GM12878 (cell line): ENCODE measurements around the gene PRDM2.

Source experiments
- ASH2L ChIP-seq: fragments of 300-600, 200-600 bp; sonication (generic); IDR thresholded peaks from 2 replicates; pipeline ENCODE4 v1.6.1; 2017; ENCODE audit warnings: low read depth, mild to moderate bottlenecking, borderline replicate concordance
- CTCF ChIP-seq, 3 experiments: IDR thresholded peaks in 2 of 3; conservative IDR thresholded peaks in 1 of 3; 2 replicates each; pipeline ENCODE4 v1.5.1; 2011; ENCODE audit warnings: low read depth in 3 of 3, low read length in 3 of 3, mild to moderate bottlenecking in 3 of 3, control low read depth in 2 of 3, moderate library complexity in 2 of 3, inconsistent platforms in 1 of 3, mixed read lengths in 1 of 3; ENCODE audit not compliant: control insufficient read depth in 2 of 3, insufficient read depth in 1 of 3; ENCODE audit errors: extremely low read depth in 1 of 3
- ETV6 ChIP-seq, 2 experiments: fragments of 450-650 bp in 1 of 2; IDR thresholded peaks in 1 of 2; conservative IDR thresholded peaks in 1 of 2; 2 replicates each; pipeline ENCODE4 v1.6.1; 2014; ENCODE audit warnings: antibody characterized with exemption in 1 of 2, borderline replicate concordance in 1 of 2, low read depth in 1 of 2, mild to moderate bottlenecking in 1 of 2, moderate library complexity in 1 of 2
- EZH2 ChIP-seq: IDR thresholded peaks from 2 replicates; pipeline ENCODE4 v1.6.1; 2012; ENCODE audit warnings: low read depth, mild to moderate bottlenecking, control low read depth, inconsistent platforms, low read length, borderline replicate concordance; ENCODE audit not compliant: control insufficient read depth
- HDGF ChIP-seq: fragments of 450-650 bp; IDR thresholded peaks from 2 replicates; pipeline ENCODE4 v1.6.1; 2016; ENCODE audit warnings: antibody characterized with exemption
- JUNB ChIP-seq: IDR thresholded peaks from 2 replicates; pipeline ENCODE4 v1.6.1; 2016; ENCODE audit warnings: antibody characterized with exemption, mild to moderate bottlenecking
- MAX ChIP-seq: IDR thresholded peaks from 2 replicates; pipeline ENCODE4 v1.6.1; 2012; ENCODE audit warnings: low read depth, low read length, improper control_type of control experiment
- POLR2AphosphoS5 ChIP-seq: IDR thresholded peaks from 2 replicates; pipeline ENCODE4 v1.6.1; 2011; ENCODE audit warnings: mild to moderate bottlenecking, low read length, inconsistent platforms
- SUZ12 ChIP-seq: fragments of 200-600 bp; sonication (generic); IDR thresholded peaks from one replicate; pipeline ENCODE4 v1.6.1; 2018; ENCODE audit warnings: antibody characterized with exemption, mild to moderate bottlenecking; ENCODE audit not compliant: unreplicated experiment
- ZNF274 ChIP-seq: IDR thresholded peaks from one replicate; pipeline ENCODE4 v1.8.0; 2011; ENCODE audit not compliant: insufficient read length, insufficient read depth

- TF ChIP-seq ASH2L: no peak
- no peak for TF ChIP-seq ETV6 (conservative IDR thresholded peaks at IDR 0.05 in 1 of 2, IDR thresholded peaks at IDR 0.05 in 1 of 2; ENCODE audit: borderline replicate concordance in 1 of 2, low read depth in 1 of 2)
- TF ChIP-seq CTCF (IDR thresholded peaks at IDR 0.05 in 2 of 3, conservative IDR thresholded peaks at IDR 0.05 in 1 of 3; ENCODE audit: control insufficient read depth in 2 of 3, extremely low read depth in 1 of 3, insufficient read depth in 1 of 3, low read depth in 3 of 3, low read length in 3 of 3): no peak
- TF ChIP-seq HDGF: no peak
- no peak for TF ChIP-seq MAX
- TF ChIP-seq ZNF274: no peak
- no peak for TF ChIP-seq SUZ12
- no peak for TF ChIP-seq POLR2AphosphoS5
- TF ChIP-seq EZH2: no peak
- TF ChIP-seq JUNB: no peak
These were observed 78.4 kb downstream of the PRDM2 start for GRCh38 chr1:13778431-13778830.
